Myocyte (in vitro differentiated cells): Measurements from ENCODE around the gene STRBP. TPM values are rescaled to one million over a fixed set of nuclear protein-coding genes. Genes with fewer than 3 reads are reported as not detected.
"Not testable (repeated sequence)": the region's sequence is repeated elsewhere in the genome, so short reads cannot be mapped to it uniquely, and the experiment has no call there.

Experiments
- DNase-seq: peaks from one replicate; pipeline ENCODE4 v3.0.0-alpha.2; 2012; ENCODE audit warnings: low read depth
- polyA plus RNA-seq: library from polyadenylated mRNA; unstranded; fragments of >200 nt; gene quantifications from one replicate; pipeline ENCODE4 v1.2.1, GENCODE V29; 2012; ENCODE audit warnings: missing spikeins
- total RNA-seq: library from RNA; depleted of rRNA; stranded (reverse); fragments of >200 nt; gene quantifications from 2 replicates; pipeline ENCODE4 v1.2.3, GENCODE V29; 2014

STRBP gene
- total RNA-seq: 2.3 and 2.9 TPM in 2 replicates
- 1.5 TPM for polyA plus RNA-seq

DNA sequence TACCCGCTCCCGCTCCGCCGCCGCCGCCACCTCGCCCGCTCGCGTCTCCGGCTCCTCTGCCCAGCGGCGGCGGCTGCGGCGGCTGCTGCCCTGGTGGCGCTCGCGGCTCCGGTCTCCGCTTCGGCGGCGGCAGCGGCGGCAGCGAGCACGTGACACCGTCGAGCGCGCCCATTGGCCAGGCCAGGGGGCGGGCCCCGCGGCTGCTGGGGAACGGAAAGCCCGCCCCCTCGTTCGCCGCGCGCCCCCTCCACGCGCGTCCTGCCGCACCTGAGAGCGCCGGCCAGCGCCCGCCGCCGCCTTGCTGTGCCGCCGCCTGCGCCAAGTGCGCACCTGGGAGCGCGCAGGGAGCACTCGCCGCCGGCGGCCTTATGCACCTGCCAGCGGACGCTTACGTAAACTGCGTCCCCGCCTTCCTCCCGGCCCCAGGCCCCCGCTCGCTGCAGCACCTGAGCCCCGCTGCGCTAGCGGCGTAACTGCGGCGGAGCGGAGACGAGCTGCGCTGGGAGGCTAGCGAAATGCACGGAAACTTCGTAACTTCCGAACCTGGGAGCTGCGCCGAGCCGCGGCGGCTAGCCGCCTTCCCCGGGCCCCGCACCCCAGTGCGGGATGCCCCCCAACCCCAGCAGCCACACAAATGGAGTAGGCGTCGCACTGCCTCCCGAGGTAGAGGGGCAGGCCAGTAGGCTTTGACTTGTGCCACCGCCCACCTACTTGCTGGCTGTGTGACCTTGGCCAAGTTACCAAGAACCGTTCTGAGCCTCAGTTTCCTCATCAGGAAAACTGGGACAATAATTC lies at the start of gene STRBP:
Gene STRBP, minus strand, starts transcription at position 122 of the 795 bp plus-strand sequence. CDS start 84,452 bp downstream, outside the sequence.
- peak; percentile 81 for DNase-seq

DNA sequence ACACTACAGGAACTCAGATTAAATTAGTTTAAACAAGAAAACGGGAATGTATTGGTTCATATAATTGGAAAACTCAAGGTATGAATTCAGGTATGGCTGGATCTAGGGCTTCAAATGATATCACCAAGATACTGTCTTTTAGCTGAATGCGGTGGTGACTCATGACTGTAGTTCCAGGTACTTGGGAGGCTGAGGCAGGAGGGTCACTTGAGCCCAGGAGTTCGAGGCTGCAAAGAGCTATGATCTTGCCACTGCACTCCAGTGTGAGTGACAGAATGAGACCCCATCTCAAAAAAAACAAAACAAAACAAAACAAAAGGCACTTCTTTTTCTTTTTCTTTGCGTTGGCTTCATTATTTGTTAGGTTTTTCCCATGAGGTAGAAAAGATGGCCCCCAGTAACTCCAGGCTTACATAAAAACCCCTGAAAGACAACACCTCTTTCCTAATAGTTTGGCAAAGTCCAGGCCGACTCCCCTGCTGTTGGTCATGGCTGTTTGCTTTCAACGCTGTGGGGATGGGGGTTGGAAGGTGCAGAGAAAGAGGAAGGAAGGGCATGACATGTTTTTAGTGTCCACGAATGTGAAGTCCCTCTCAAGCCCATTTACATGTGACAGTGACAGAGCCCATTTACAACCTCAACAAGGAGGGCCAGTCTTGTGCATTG lies 47.8 kb upstream of the STRBP start:
- no peak for DNase-seq

GRCh38 chr9:123315635-123316034 lies 47.2 kb upstream of the STRBP start:
- DNase-seq: no peak

DNA sequence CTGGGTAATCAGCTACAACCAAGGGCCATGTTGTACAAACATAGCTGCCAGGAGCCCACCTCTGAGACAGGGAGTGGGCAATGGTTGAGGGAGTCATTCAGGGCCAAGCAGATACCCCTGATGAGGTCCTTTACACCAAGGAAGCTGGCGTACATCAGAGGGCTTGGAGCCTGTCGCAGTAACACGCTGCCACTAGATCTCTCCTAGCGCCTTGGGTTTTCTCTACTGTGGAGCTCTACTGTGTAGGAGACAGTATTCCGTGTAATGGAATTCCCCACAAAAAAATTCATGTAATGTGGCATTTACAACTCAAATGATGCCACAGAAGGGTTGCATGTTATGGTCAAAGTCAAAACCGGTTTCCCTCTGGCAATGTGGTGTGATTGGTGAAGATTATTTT lies 46.2 kb upstream of the STRBP start:
- no peak for DNase-seq

DNA sequence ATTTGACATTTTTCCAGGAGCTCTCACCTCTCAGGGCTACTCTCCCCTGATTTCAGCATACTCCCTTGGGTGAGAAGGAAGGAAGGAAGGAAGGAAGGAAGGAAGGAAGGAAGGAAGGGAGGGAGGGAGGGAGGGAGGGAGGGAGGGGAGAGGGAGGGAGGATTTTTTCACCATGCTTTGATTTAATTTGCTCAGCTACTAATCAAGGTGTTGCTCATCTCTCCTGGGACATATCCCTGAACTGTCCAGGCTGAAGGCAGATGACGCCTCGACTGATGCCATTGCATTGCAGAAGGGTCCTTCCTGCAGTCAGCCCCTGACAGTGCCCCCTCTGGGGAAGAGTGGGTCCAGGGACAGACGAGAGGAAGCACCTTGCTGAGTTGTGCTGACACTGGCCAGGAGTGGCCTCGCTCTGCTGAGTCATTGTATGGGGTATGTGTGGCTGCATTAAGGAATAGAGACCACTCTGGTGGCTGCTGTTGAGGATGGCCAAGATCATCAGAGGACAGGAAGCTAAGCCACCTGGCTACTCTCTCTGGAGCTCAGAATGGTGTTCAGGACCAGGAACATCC lies 44.0 kb upstream of the STRBP start:
- no peak for DNase-seq

GRCh38 chr9:123311250-123311752 lies 42.9 kb upstream of the STRBP start:
- no peak for DNase-seq

- no peak for DNase-seq
Measured at GRCh38 chr9:123310551-123311249, 42.3 kb upstream of the STRBP start.

DNA sequence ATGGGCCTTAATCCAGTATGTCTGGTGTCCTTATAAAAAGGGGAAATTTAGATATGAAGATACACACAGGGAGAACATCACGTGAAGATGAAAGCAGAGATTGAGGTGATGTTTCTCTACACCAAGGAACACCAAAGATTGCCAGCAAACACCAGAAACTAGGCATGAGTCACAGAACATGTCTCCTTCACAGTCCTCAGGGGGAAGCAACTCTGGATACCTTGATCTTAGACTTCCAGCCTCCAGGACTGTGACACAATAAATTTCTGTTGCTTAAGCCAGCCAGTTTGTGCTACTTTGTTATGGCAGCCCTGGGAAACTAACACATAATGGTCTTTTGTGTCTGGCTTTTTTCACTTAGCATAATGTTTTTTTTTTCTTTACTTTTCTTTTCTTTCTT lies 41.2 kb upstream of the STRBP start:
- no peak for DNase-seq

- DNase-seq: no peak
Measured at GRCh38 chr9:123305879-123306278, 37.5 kb upstream of the STRBP start.

DNA sequence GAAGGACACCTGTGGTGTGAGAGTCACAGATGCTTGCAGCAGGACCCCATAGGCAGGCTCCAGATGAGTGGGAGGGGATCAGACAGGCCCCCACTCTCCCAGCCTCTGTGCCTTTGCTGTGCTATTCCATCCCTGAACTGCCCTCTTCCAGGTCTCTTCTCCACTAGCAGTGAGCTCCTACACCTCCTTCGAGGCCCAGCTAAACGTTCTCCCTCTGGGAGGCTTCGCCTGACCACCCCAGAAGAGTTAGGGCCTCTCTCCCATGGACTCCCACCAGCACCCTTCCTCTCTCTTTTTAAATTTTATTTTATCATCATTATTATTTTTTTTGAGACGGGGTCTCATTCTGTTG lies 35.9 kb upstream of the STRBP start:
- DNase-seq: no peak

DNA sequence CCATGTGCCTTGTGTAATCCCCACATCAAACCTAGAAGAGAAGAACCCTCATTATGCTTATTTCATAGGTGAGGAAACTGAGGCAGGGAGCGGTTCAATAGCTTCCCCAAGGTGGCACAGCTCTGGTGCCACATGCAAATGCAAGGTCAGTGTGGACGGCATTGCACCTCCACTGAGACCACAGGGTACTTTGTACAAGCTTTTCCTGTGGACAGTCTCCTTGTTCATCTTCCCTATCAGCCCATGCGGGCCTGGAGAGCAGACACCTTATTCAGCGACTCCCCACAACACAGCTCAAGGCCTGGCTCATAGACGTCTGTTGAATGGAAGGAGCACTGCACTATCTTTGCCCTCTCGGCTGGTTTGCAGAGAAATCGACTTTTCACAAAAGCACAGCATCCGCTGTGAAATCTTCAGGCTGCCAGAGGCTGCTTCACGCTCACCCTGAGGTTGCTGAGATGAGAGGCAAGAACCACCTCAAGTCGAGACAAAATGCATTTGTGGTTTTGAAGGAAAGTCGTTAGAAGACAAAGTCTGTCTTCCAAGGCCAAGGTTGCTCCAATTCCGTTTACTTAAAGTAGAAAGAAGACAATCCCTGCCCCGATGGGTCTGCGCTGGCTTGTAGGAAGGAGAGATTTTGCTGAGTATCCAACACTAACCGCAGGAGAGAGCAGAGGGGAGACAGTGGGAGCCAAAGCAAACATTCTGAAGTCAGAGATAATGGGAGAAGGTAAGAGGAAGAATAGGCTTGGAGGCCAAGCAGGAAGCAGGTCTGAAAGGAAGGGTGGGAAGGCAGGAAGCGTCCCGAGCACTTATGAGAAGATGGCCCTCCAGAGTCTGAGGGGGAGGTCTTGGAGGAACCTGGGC lies 34.2 kb upstream of the STRBP start:
- no peak for DNase-seq

DNA sequence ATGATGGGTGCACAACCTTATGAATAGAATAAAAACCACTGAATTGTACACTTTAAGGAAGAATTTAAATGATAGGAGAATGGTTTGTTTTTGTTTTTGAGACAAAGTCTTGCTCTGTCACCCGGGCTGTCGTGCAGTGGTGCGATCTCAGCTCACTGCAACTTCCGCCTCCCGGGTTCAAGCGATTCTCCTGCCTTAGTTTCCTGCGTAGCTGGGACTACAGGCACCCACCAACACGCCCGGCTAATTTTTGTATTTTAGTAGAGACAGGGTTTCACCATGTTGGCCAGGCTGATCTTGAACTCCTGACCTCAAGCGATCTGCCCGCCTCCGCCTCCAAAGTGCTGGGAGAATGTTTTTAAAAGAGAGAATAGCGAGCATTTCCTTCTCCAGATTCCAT lies 33.5 kb upstream of the STRBP start:
- not testable (repeated sequence) for DNase-seq

DNA sequence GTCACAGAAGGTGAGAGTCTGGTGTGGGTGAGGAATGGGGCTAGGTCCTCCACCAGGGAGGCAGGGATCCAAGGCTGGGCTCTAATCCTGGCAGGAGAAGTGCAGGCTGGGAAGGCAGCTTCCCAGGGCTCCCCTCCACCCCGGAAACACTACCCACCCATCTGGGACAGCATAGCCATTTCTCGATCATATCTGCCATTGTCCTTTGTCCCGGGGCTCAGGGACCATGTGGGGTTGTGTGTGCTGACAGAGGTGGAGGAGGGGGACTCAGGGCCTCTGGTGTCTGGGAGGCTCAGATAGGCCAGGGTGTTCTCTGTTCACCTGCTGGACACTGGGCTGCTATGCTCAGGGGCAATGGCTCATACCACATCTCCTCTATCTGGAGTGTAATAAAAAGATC lies 32.2 kb upstream of the STRBP start:
- DNase-seq: no peak

- DNase-seq: no peak
Measured at GRCh38 chr9:123299558-123300126, 31.3 kb upstream of the STRBP start.

DNA sequence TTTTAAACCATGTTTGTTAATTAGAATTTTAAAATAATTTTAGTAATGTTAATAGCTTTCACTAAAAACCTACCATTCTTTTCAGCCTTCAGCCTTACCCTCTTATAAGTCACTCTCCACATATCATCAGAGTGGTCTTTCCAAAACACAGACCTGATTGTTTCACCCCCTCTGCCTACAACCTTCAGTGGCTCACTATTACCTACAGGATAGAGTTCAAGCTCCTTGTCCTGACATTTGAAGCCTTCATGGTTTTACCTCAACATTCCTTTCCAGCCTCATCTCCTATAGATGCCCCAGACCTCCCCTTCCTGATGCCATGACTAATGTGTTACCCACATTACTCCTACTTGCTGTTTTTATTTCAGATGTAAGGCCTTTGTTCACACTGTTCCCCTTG lies 27.8 kb upstream of the STRBP start:
- DNase-seq: no peak

GRCh38 chr9:123291736-123292135 lies 23.4 kb upstream of the STRBP start:
- DNase-seq: no peak

DNA sequence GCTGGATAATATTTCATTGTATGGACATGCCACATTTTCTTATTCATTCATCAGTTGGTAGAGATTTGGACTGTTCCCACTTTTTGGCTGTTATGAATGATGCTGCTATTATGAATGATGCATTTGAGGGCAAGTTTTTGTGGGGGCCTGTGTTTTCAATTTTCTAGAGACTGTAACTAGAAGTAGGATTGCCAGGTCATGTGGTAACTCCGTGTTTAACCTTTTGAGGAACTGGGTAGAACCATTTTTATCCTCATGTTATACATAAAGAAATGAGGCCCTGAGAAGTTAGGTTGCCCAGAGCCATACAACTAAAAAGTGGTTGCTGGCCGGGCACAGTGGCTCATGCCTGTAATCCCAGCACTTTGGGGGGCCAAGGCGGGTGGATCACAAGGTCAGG lies 22.4 kb upstream of the STRBP start:
- DNase-seq: no peak

DNA sequence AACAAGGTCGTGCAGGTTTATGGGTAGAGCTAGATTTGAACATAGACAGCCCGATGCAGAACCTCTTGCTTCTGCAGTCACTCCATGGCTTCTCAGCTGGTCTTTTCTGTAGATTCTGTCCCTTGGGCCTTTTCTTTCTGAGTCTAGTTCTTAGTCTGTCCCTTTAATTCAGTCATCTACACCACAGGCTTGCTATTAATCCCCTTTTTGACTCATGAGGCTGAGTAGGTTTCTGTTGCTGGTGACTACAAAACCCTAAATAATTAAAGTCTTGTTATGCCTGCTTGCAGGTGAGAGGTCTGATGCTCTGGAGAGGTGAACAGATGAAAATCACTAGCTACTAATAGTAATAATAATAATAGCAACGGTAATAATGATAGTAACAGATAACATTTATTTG lies 19.3 kb upstream of the STRBP start:
- no peak for DNase-seq

GRCh38 chr9:123286324-123286723 lies 17.9 kb upstream of the STRBP start:
- no peak for DNase-seq

GRCh38 chr9:123284656-123285055 lies 16.3 kb upstream of the STRBP start:
- DNase-seq: no peak
